HG03175 (cell line): ENCODE data around the gene VNN1.
A peak's percentile ranks its signal among the peaks of the same experiment; 100 is the strongest.
"Not testable (repeated sequence)": the region's sequence is repeated elsewhere in the genome, so short reads cannot be mapped to it uniquely, and the experiment has no call there.

ENCODE experiments used
- ATAC-seq: cut with Tn5 transposase; IDR thresholded peaks from one replicate; pipeline ENCODE4 v1.9.1; 2021; ENCODE audit warnings: mild to moderate bottlenecking, moderate library complexity; ENCODE audit not compliant: unreplicated experiment

Gene VNN1

DNA sequence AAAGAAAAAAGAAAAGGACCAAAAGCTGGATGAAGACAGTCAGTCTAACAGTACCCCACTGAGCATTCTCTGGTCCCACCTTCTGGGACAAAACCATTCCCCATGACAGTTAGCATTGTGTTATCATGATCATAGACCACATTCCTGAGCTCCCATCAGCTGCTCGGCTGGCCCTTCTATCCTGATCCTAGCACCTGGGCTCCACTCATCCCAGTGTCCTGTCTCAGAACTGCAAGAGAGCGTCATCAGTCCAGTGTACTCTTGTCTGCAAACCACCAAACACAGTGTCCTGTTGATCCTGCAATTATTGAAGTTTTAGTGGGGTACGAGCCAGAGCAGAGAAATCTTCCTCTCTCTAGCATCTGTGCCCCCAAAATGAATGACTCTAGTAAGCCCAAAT is 38.9 kb downstream of the VNN1 start:
- ATAC-seq: no peak

DNA sequence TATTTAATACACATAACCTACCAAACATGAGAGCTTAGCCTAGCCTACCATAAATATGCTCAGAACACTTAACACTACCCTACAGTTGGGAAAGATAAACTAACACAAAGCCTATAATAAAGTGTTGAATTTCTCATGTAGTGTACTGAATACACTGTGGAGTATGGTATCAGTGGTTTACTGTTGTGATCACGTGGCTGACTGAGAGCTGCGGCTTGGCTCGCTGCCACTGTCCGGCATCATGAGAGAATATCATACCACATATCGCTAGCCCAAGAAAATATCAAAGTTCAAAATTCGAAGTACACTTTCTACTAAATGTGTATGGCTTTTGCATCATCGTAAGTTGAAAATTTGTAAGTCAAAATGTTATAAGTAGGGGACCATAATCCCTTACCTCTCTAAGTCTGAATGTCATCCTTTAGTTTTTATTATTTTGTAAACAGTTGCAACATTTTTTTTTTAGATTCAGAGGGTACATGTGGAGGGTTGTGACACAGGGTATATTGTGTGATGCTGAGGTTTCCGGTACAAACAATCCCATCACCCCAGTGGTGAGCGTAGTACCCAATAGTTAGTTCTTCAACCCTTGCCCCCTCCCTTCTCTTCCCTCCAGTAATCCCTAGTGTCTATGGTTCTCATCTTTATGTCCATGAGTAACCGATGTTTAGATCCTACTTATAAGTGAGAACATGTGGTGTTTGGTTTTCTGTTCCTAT is 40.3 kb downstream of the VNN1 start:
- no peak for ATAC-seq

GRCh38 chr6:132671295-132671694 is 42.6 kb downstream of the VNN1 start:
- no peak for ATAC-seq

- ATAC-seq: no peak
Observed at GRCh38 chr6:132669690-132670291, 44.1 kb downstream of the VNN1 start.

- no peak for ATAC-seq
Observed at GRCh38 chr6:132666118-132666517, 47.7 kb downstream of the VNN1 start.

- no peak for ATAC-seq
Observed at GRCh38 chr6:132664309-132665034, 49.4 kb downstream of the VNN1 start.

DNA sequence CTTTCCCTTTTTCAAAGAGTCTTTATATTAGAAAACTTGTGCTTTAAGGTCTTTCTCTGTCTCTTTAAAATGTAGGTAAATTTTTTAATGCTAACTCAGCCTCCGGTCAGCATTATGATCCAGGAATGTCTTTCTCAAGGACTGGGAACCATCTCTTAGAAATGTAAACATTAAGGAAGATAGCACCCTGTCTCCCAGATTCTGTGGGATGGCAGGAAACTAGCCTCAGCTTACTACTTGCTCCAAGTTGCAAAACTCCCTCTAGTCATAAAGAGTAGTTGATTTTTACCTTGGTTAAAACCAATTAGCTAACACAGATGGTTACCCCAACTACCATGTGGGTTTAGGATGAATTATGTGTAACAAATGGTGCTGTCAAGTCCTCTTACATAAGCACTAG is 50.2 kb downstream of the VNN1 start:
- no peak for ATAC-seq

- ATAC-seq: no peak
Observed at GRCh38 chr6:132661906-132662305, 51.9 kb downstream of the VNN1 start.

- no peak for ATAC-seq
Observed at GRCh38 chr6:132659082-132659481, 54.8 kb downstream of the VNN1 start, which contains the start of gene TAAR1. TAAR1 (minus strand) TSS chr6:132659182; CDS start chr6:132646003, 13,179 bp downstream.

DNA sequence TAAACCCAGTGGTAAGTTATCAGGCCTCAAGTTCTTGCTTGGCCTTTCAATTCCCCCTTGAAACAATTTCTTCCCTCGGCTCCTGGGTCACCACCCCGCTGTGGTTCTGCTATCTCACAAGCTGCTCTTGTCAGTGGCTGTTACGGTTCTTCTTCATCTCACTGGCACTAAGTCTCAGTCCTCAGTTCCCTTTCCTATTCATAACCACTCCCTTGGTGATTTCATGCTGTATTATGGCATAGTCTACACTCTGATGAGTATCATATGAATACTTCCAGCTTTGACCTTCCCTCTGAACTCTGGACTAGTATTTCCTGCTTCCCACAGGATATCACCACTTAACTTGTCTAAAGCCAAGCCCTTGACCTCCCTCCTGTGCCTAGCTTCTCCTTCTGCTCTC is 62.8 kb downstream of the VNN1 start:
- ATAC-seq: peak; percentile 39

DNA sequence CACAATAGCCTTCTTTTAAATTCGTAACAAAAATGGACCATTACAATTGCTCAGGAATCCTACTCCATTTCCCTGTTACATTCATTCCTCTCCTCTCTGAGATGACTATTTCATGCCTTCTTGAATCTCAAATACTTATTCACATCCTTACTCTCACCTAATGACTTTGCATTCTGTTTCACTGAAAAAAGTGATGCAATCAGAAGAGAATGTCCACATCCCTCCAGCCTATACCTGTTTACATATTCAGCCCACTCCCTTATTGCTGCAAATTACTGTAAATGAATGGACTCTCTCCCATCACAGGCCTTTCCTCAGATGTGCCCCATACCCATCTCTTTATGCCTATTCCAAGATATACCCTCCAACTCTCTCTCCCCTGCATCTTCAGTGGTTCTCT is 63.4 kb downstream of the VNN1 start:
- ATAC-seq: no peak

- ATAC-seq: no peak
Observed at GRCh38 chr6:132648828-132649227, 65.0 kb downstream of the VNN1 start.

- ATAC-seq: peak; percentile 73
Observed at GRCh38 chr6:132648356-132648755, 65.5 kb downstream of the VNN1 start.

- no peak for ATAC-seq
Observed at GRCh38 chr6:132643547-132643946, 70.3 kb downstream of the VNN1 start.

DNA sequence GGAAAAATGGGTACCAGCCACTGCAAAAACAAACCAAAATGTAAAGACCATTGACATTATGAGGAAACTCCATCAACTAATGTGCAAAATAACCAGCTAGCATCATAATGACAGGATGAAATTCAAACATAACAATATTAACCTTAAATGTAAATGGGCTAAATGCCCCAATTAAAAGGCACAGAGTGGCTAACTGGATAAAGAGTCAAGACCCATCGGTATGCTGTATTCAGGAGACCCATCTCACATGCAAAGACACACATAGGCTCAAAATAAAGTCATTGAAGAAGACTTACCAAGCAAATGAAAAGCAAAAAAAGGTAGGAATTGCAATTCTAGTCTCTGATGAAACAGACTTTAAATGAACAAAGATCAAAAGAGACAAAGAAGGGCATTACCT is 76.7 kb downstream of the VNN1 start:
- ATAC-seq: not testable (repeated sequence)

GRCh38 chr6:132635906-132636305 is 77.9 kb downstream of the VNN1 start:
- ATAC-seq: not testable (repeated sequence)

DNA sequence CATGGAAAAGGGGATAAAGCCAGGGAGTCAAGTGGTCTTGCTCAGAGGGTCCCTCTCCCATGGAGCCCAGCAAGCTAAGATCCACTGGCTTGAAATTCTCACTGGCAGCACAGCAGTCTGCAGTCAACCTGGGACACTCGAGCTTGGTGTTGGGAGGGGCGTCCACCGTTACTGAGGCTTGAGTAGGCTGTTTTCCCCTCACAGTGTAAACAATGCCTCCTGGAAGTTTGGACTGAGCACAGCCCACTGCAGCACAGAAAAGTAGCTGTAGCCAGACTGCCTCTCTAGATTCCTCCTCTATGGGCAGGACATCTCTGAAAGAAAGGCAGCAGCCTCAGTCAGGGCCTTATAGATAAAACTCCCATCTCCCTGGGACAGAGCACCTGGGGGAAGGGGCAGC is 78.6 kb downstream of the VNN1 start:
- ATAC-seq: not testable (repeated sequence)

- ATAC-seq: no peak
Observed at GRCh38 chr6:132634796-132635195, 79.1 kb downstream of the VNN1 start.

- ATAC-seq: no peak
Observed at GRCh38 chr6:132633362-132633761, 80.5 kb downstream of the VNN1 start.
